Globus pallidus (tissue), 1 donor: ENCODE results near the gene PHRF1.

Experiments
- DNase-seq: peaks from one replicate; pipeline ENCODE4 v3.0.0-alpha.2; 2015; ENCODE audit warnings: low spot score

PHRF1 gene

DNA sequence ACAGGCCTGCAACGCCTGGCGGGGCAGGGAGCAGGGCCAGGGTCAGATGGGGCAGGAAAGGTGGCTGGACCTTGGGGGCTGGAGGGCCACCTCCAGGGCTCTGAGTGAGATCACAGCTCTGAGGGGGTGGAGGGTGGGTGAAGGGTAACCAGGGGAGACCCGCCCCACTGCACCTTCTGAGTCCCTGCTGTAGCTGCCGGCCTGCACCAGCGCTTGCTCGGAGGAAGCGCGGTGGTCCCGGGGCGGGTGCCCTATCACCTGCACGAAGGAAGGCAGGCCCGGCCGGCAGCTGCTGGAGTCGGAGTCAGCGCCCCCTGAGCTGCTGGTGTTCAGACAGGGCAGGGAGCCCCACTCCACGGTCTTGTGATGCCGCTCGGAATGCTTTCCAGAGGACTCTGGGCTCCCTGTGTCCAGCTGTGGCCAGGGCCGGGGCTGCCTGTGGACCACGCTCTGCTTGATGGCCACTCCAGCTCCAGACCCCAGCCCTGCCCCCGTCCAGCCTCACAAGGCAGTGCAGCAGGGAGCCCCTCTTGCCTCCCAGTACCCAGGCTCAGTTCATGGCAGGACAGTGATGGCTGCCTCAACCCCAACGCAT, 19.5 kb upstream of the PHRF1 start:
- DNase-seq, result no peak

DNA sequence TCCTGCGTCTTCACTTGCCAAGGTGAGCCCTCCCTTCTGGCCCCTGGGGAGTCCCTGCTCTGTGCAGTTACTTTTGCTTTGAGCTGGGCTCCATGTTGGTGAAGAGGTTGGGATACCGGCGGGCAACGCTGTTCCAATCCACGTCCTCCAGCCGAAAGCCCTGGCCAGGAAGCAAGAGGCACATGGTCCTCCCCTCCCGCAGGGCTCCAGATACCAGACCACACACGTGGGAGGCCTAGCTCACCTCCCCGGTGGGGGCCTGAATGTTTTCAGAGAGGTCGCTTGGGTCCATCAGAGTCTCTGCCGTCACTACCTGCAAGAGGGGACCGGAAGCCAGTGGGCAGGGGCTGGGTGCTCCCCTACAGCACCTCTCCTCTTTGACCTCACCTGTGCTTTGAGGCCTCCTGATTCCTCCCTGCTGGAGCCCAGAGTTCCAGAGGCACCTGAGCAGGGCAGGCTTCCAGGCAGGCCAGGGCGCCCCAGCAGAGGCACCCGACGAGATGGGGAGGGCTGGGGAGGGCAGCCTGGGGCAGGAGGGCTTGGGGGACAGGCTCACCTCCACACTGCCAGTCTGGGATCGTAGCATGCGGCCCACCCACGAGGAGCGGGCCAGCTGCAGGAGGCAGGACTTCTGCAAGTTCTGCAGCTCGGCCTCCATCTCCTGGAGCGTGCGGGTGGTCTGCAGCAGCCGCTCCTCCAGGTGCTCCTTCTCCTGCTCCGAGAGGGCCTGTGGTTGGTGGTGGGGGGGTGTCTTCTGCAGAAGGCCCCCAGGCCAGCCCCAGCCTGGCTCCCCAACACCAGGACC, 18.7 kb upstream of the PHRF1 start:
- no peak for DNase-seq

- no peak for DNase-seq
These were observed 17.8 kb upstream of the PHRF1 start for GRCh38 chr11:558503-558902.

DNA sequence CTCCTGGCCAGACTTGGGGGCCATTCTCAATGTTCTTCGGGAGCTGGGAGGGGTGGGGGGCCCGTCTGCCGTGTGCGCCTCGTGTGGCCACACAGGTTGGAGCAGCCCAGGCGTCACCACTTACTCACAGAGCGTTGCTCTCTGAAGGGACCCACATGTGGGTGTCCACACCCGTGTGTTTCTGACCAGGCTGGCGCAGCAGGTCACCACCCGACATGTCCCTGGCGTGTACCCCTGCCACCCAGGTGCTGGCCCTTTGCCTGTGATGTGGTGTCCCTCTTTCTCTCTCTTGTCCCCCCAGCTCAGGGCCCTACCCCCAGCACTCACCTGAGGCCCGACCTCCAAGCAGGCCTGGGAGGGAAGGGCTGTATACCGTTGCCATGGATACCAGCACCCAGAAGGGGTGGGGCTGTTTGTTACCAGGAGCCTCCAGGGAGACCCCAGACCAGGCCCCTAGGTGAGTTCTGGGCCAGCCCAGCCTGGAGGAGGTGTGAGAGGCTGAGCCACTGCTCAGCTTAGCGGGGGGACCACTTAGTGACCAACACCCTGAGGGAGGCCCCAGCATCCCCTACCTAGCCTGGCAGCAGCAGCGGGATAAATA, 17.1 kb upstream of the PHRF1 start:
- DNase-seq, result no peak

GRCh38 chr11:559712-560304, 16.5 kb upstream of the PHRF1 start:
- no peak for DNase-seq

GRCh38 chr11:560305-561147, 15.7 kb upstream of the PHRF1 start, which contains the start of the genes LMNTD2 and RASSF7:
Gene LMNTD2, minus strand, starts transcription at chr11:560738. Its CDS starts 22 bp downstream, at chr11:560716.
Gene RASSF7, plus strand, starts transcription at chr11:560970. Its CDS starts 799 bp downstream, at chr11:561769.
- peak; percentile 73 for DNase-seq

DNA sequence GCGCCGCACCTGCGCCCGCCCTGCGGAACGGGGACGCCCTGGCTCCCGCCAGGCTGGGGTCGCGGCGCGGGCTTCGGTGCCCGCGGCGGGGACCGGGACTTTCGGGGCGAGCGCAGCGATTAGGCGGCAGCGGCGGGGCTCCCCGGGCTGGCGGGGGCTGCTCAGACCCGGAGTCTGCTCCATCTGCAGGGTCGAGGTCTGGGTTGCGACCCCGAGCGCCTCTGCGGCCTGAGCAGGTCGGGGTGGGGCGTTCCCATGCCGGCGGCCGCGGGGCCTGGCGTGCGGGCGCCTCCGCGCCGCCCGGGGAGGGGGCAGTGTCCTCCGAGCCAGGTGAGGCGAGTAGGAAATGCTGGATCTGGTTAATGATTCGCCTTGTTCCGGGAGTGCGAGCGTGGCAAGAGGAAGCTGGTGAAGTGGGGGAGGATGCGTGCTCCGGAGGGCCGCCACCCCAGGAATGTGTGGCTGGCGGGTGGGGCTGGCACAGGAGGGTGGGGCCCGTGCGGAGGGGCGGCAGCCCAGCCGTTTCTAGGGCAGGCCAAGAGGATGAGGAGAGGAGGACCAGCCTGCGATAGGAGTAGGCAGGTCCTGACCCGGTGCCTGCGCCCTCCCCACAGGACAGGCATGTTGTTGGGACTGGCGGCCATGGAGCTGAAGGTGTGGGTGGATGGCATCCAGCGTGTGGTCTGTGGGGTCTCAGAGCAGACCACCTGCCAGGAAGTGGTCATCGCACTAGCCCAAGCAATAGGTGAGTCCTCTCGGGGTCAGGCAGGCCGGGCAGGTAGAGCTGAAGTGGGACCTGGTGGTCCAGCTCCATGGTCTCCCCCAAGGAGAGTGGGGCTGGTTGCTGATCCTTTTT, 14.9 kb upstream of the PHRF1 start:
- no peak for DNase-seq

- no peak for DNase-seq
These were observed 14.1 kb upstream of the PHRF1 start for GRCh38 chr11:562046-562645.

- DNase-seq, result no peak
These were observed 13.0 kb upstream of the PHRF1 start for GRCh38 chr11:563066-563811.

DNA sequence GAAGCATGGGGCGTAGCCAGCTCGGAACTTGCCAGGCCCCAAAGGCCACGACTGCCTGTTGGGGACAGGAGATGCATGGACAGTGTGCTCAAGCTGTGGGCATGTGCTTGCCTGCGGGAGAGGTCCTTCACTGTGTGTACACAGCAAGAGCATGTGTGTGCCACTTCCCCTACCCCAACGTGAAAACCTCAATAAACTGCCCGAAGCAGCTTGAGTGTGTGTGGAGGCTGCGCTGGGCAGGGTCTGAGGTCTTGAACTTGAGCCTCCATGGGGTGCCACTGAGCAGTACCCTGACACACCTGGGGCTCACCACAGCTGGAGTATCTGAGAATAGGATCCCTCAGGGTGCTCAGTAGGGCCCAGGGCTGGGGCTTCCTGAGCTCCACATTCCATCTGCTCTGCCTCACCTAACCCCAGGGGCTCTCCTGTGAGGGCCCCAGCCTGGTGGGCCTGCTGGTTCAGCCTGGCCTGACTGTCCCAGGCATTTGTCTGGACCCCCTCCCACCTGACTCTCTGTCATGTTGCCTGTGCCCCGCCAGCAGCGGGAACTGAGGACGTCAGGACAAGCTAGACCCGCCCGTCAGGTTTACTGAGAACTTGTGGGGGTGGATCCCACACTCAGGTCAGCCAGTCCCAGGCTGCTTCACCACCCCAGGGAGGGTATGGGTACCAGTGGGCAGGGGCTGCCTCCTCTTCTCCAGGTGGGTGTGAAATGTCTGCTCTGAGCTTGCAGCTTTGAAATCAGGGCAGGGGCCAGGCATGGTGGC, 12.3 kb upstream of the PHRF1 start:
- DNase-seq, result no peak

DNA sequence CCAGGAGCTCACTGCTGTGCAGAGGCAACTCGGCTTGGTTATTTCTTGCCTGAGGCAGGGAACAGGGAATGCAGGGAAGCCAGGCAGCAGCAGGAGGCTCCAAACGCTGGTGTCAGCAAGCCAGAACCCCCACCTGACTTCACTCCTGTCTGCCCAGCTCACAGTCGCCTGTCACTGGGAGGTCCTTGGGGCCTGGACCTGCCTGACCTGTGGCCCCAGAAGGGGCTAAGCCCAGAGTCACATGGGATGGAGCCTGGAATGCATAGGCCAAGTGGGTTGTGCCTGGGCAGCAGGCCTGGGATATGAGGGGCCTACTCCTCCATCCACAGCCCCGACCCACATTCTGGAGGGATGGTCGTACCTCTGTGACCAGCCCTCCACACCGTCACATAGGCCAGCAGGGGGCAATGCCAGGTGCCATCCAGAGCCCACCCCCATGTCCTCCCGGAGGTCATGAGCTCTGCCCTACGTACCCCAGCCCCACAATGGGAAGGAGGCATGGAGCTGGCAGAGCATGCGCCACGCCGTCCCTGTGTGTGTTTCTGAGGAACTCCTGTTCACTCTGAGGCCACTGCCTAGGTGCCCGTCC, 10.3 kb upstream of the PHRF1 start:
- no peak for DNase-seq

- DNase-seq, result no peak
These were observed 9.2 kb upstream of the PHRF1 start for GRCh38 chr11:567011-567628.

DNA sequence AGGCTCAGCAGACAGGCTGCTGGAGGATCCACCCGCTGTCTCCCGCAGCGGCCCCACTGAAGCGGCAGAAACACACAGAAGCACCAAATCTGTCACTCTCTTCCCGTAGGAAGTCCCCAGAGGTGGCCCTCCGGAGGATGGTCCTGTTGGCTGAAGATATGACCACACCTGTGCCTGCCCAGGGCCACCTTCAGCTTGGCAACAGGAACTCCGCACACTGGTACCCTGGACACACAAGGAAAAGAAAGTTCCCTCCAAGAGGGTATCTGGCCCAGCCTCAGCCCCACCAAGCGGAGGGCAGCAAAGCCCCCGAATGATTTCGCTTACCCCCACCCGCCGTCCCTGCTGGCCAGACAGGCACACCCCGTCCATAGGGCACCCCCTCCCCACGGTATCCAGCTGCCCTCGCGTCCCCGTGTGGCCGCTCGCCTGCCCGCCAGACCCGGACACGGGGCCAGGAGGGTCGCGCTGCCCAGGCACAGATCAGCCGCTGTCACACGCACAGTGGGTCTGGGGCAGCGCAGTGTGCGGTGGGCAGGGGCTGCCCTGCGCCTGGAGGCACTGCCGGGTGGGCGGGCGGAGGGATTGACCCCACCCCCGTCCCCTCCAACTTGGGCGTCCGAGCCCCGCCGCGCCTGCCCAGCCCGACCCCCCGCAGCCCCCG, 8.5 kb upstream of the PHRF1 start:
- DNase-seq, result no peak

DNA sequence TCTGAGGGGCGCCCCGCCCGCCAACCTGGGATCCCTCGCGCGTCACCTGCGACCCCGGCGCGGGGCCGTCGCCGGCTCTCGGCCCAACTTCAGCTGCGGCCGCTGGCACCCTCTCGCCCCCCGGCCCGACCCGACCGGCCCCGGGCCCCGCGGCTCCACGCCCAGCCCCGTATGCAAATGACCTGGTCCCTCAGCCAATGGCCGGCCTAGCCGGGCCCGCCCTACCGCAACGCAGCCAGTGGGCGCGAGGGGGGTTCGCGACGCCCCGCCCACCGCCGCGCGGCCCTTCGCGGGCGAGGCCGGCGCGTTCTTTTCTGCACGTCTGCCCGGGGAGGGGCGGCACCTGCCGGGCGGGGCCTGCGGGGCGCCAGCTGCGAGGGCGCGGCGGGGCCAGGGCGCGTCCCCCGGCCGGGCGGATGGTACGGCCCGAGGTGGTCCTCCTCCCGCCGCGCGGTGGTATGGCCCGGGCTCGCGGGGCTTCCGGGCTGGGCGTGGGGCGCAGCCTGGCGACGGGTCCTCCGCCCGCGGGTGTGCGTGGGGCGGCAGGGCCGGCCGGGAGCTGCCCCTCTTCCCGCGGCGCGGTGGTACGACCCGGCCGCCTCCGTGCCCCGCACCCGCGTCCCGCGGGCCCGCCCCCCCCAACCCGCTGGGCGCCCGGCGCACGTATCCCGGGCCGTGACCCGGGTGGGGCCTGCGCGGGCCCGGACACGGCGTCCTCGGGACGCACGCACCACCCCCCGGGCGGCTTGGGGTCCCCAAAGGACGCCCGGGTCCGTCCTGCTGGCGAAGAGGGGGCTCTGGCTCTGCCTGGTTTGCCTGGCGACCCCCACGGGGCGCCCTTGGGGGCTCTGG, 7.7 kb upstream of the PHRF1 start:
- peak; percentile 86 for DNase-seq

DNA sequence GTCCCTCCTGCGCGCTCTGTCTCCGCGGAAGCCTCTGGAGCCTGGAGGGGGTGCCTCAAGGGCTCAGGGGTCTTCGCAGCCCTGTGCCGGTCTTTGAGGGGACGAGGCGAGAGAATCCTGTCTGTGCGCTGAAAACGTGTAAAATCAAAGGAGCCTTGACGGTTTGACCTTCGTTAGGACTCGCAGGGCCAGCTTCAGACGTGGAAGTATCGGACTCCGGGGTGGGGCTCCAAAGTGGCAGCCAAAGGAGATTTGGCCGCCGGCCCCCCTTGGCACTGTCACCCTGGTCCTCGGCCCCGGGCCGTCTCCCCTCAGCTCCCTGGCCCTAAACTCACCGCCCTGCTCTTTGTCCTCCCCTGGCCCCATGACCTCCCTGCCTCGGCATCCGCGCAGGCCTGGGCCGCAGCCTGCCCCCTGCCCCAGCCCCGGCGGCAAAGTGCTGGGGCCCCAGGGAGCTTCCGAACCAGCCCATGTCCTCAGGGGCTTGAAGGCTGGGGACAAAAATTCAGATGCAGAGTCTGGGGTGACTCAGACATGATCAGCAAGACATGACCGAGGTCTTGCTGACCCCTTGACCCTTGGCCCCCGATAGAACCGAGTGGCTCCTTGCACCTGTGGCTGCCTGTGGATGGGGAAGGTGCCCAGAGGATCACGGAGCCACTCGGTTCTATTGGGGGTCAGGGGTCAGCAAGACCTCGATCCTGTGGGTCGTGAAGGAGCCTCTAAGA, 6.9 kb upstream of the PHRF1 start:
- no peak for DNase-seq

- DNase-seq, result no peak
These were observed 4.5 kb upstream of the PHRF1 start for GRCh38 chr11:571802-572185.
